Body of pancreas (tissue), 4 donors: ENCODE measurements around the gene UGT3A2. TPM values are rescaled to one million over a fixed set of nuclear protein-coding genes. Genes with fewer than 3 reads are reported as not detected.

ENCODE experiments used
- ATAC-seq: fragments of 150-250 bp; one replicate; pipeline ENCODE4 v1.9.1; 2016
- DNase-seq, 4 donors: peaks; one replicate each; pipeline ENCODE4 v3.0.0-alpha.2; 2019
- H3K27ac ChIP-seq, 4 donors: fragments of 200-600 bp; sonication (generic); 1 replicate in 3 of 4; 2 replicates in 1 of 4; pipeline versions ENCODE4 v1.5.1 to v1.6.1; 2016 to 2019; ENCODE audit warnings: mild to moderate bottlenecking in 1 of 4, mixed read lengths in 1 of 4, moderate library complexity in 1 of 4
- H3K27me3 ChIP-seq, 2 donors: fragments of 200-600 bp; sonication (generic); one replicate each; pipeline ENCODE4 v1.6.0; 2016; ENCODE audit warnings: mild to moderate bottlenecking in 1 of 2
- H3K36me3 ChIP-seq, 2 donors: fragments of 200-600 bp; sonication (generic); replicated peaks in 1 of 2; 2 replicates each; pipeline ENCODE4 v1.5.1; 2016; ENCODE audit warnings: low read depth in 2 of 2; ENCODE audit not compliant: insufficient read depth in 1 of 2
- H3K4me1 ChIP-seq: fragments of 200-600 bp; sonication (generic); one replicate; pipeline ENCODE4 v1.6.0; 2016
- H3K4me3 ChIP-seq, 2 donors: fragments of 200-600 bp; sonication (generic); 1 replicate in 1 of 2; 2 replicates in 1 of 2; pipeline ENCODE4 v1.5.1; 2016 to 2019
- H3K9me3 ChIP-seq, 3 donors: fragments of 200-600 bp; sonication (generic); 1 replicate in 2 of 3; 2 replicates in 1 of 3; pipeline ENCODE4 v1.5.1; 2016
- CTCF ChIP-seq, 7 experiments: fragments of 450-650 bp in 4 of 7; fragments of 200-600 bp in 3 of 7; sonication (generic) in 3 of 7; IDR thresholded peaks; one replicate each; pipeline ENCODE4 v1.5.1; 2016 to 2019; ENCODE audit warnings: antibody characterized with exemption in 7 of 7
- POLR2A ChIP-seq, 3 donors: fragments of 450-650 bp; IDR thresholded peaks; one replicate each; pipeline ENCODE4 v1.6.1; 2016; ENCODE audit warnings: antibody characterized with exemption in 3 of 3, mild to moderate bottlenecking in 2 of 3
- WGBS, 2 donors: methylation state at CpG; one replicate each; pipeline ENCODE4 v1.1.5; 2017; 5-methylcytosine and 5-hydroxymethylcytosine counted together
- intact Hi-C: fragments of 100-400 bp; cut with DNase I; formaldehyde crosslinking; loops from one replicate; pipeline ENCODE4 v1.15.1; 2023
- total RNA-seq, 2 donors: library from RNA; depleted of rRNA; stranded (reverse); fragments of >200 nt; gene quantifications; one replicate each; pipeline ENCODE4 v1.1.0, GENCODE V29; 2016

The UGT3A2 gene
- total RNA-seq, 2 donors from 2014 or later: not detected

- intact Hi-C loops: no loop called here
Measured at GRCh38 chr5:36006163-36006562, 60.5 kb downstream of the UGT3A2 start.

GRCh38 chr5:36001032-36001431, 65.7 kb downstream of the UGT3A2 start:
- Histone ChIP-seq H3K4me3 (no peak overlapping the region), H3K36me3 (no peaks in the 10 kb centered on the region), H3K9me3 (no peaks in the 10 kb centered on the region), H3K4me1 (no peaks in the 10 kb centered on the region), H3K27me3 (no peaks in the 10 kb centered on the region), H3K27ac (no peak overlapping the region)
- intact Hi-C loops: no loop called here
- 70 to 78% methylated on average over 3 of the region's 3 CpGs for WGBS, 2 donors
- DNase-seq (no peak), ATAC-seq (no peak)
- TF ChIP-seq POLR2A (IDR thresholded peaks at IDR 0.05) (no peak), CTCF (IDR thresholded peaks at IDR 0.05) (no peak)

More at GRCh38 chr5:36006163-36006562, 60.5 kb downstream of the UGT3A2 start:
- no peak for DNase-seq
- Histone ChIP-seq H3K4me1 (no peaks in the 10 kb centered on the region), H3K9me3 (peaks cover 0 to 5% (median 0%) of the 10 kb centered on the region in 3 donors), H3K36me3 (no peaks in the 10 kb centered on the region), H3K27ac (no peak overlapping the region), H3K27me3 (no peaks in the 10 kb centered on the region), H3K4me3 (no peak overlapping the region)
- 67 to 82% methylated on average over 1 of the region's 1 CpG for WGBS, 2 donors
- ATAC-seq: no peak
- no peak for TF ChIP-seq POLR2A (IDR thresholded peaks at IDR 0.05)
- no peak for TF ChIP-seq CTCF (IDR thresholded peaks at IDR 0.05)

GRCh38 chr5:35999547-35999946, 67.1 kb downstream of the UGT3A2 start:
- TF ChIP-seq POLR2A (IDR thresholded peaks at IDR 0.05) (no peak), CTCF (IDR thresholded peaks at IDR 0.05) (no peak)
- H3K4me3 ChIP-seq: no peak overlapping the region
- WGBS, 2 donors: 35 to 50% methylated on average over 1 of the region's 1 CpG
- ATAC-seq: no peak
- DNase-seq: no peak
- H3K27ac ChIP-seq: no peak overlapping the region
- intact Hi-C loops: no loop called here
- H3K27me3 ChIP-seq: no peaks in the 10 kb centered on the region
- H3K36me3 ChIP-seq: no peaks in the 10 kb centered on the region
- no peaks in the 10 kb centered on the region for H3K4me1 ChIP-seq
- no peaks in the 10 kb centered on the region for H3K9me3 ChIP-seq

GRCh38 chr5:35996076-35996475, 70.6 kb downstream of the UGT3A2 start:
- Histone ChIP-seq H3K27ac (no peak overlapping the region), H3K27me3 (no peaks in the 10 kb centered on the region), H3K4me3 (no peak overlapping the region), H3K36me3 (no peaks in the 10 kb centered on the region), H3K9me3 (no peaks in the 10 kb centered on the region), H3K4me1 (no peaks in the 10 kb centered on the region)
- DNase-seq (no peak), ATAC-seq (no peak)
- 74 to 81% methylated on average over 4 of the region's 4 CpGs for WGBS, 2 donors
- TF ChIP-seq CTCF (IDR thresholded peaks at IDR 0.05): no peak
- TF ChIP-seq POLR2A (IDR thresholded peaks at IDR 0.05): no peak
- intact Hi-C loops: no loop called here

- intact Hi-C loops: no loop called here
- ATAC-seq: no peak
- no peak within 1 kb of the TSS for H3K4me3 ChIP-seq
- no peaks in the 10 kb centered on the region for H3K36me3 ChIP-seq
- H3K27me3 ChIP-seq: no peaks in the 10 kb centered on the region
- DNase-seq: no peak
- WGBS, 2 donors: 8 to 12% methylated on average over 13 to 25 of the region's 25 CpGs
- H3K9me3 ChIP-seq: no peaks in the 10 kb centered on the region
- H3K27ac ChIP-seq: no peak within 1 kb of the TSS
- TF ChIP-seq CTCF (IDR thresholded peaks at IDR 0.05) (no peak), POLR2A (IDR thresholded peaks at IDR 0.05) (no peak)
- H3K4me1 ChIP-seq: no peaks in the 10 kb centered on the region
Measured at GRCh38 chr5:35990941-35991611, 75.6 kb downstream of the UGT3A2 start, which contains the start of gene UGT3A1. Gene UGT3A1, minus strand, starts transcription at chr5:35991390. Its CDS starts 150 bp downstream, at chr5:35991240.
